Effector memory CD8-positive, alpha-beta T cell (primary cell): ENCODE results near the gene ARID5B.

Source experiments
- ATAC-seq: fragments of 150-1000 bp; cut with Tn5 transposase; replicated peaks from 2 replicates; pipeline ENCODE4 v1.10.0; 2021; ENCODE audit warnings: mild to moderate bottlenecking, moderate library complexity
- DNase-seq, 3 experiments: peaks; one replicate each; pipeline ENCODE4 v3.0.0; 2021
- H3K27ac Mint-ChIP-seq, 2 donors: one replicate each; pipeline ENCODE4 v1.8.0; 2022; ENCODE audit warnings: mild to moderate bottlenecking in 2 of 2, mixed read lengths in 2 of 2, moderate library complexity in 2 of 2
- H3K27me3 Mint-ChIP-seq, 2 donors: one replicate each; pipeline ENCODE4 v1.8.0; 2022; ENCODE audit warnings: mixed read lengths in 2 of 2
- H3K36me3 Mint-ChIP-seq: one replicate; pipeline ENCODE4 v1.8.0; 2022; ENCODE audit warnings: mild to moderate bottlenecking, moderate library complexity, mixed read lengths; ENCODE audit not compliant: insufficient read depth
- H3K4me1 Mint-ChIP-seq, 2 donors: one replicate each; pipeline ENCODE4 v1.8.0; 2022; ENCODE audit warnings: low read depth in 2 of 2, mixed read lengths in 2 of 2
- H3K4me3 Mint-ChIP-seq, 2 donors: one replicate each; pipeline ENCODE4 v1.8.0; 2022; ENCODE audit warnings: mild to moderate bottlenecking in 2 of 2, mixed read lengths in 2 of 2, moderate library complexity in 2 of 2
- H3K9me3 Mint-ChIP-seq, 2 donors: one replicate each; pipeline ENCODE4 v1.8.0; 2022; ENCODE audit warnings: mixed read lengths in 2 of 2

Gene ARID5B

GRCh38 chr10:62083412-62084267 is 182.1 kb downstream of the ARID5B start:
- peak overlapping the region; percentile 21 to 56 for H3K4me3 Mint-ChIP-seq
- H3K4me1 Mint-ChIP-seq: peaks cover 13 to 49% of the 10 kb centered on the region in 2 donors
- H3K27ac Mint-ChIP-seq: peak overlapping the region; percentile 45 to 94
- ATAC-seq: no peak
- DNase-seq: no peak
- H3K27me3 Mint-ChIP-seq: no peaks in the 10 kb centered on the region
- no peaks in the 10 kb centered on the region for H3K9me3 Mint-ChIP-seq
- peaks cover 26% of the 10 kb centered on the region for H3K36me3 Mint-ChIP-seq

- DNase-seq (no peak), ATAC-seq (no peak)
- peaks cover 13 to 49% of the 10 kb centered on the region in 2 donors for H3K4me1 Mint-ChIP-seq
- H3K27ac Mint-ChIP-seq: peak overlapping the region in 1 of 2 donors; percentile 52
- H3K4me3 Mint-ChIP-seq: no peak overlapping the region
- no peaks in the 10 kb centered on the region for H3K9me3 Mint-ChIP-seq
- peaks cover 26% of the 10 kb centered on the region for H3K36me3 Mint-ChIP-seq
- no peaks in the 10 kb centered on the region for H3K27me3 Mint-ChIP-seq
These were observed 183.0 kb downstream of the ARID5B start for GRCh38 chr10:62084451-62084850.

- H3K27me3 Mint-ChIP-seq: no peaks in the 10 kb centered on the region
- H3K36me3 Mint-ChIP-seq: peaks cover 29% of the 10 kb centered on the region
- no peak overlapping the region for H3K4me3 Mint-ChIP-seq
- ATAC-seq (no peak), DNase-seq (no peak)
- no peaks in the 10 kb centered on the region for H3K9me3 Mint-ChIP-seq
- peak overlapping the region in 1 of 2 donors; percentile 52 for H3K27ac Mint-ChIP-seq
- peaks cover 7 to 44% of the 10 kb centered on the region in 2 donors for H3K4me1 Mint-ChIP-seq
These were observed 183.9 kb downstream of the ARID5B start for GRCh38 chr10:62085404-62085803.

GRCh38 chr10:62085821-62086220 is 184.3 kb downstream of the ARID5B start:
- ATAC-seq (no peak), DNase-seq (no peak)
- Mint-ChIP-seq H3K27ac (peak overlapping the region in 1 of 2 donors; percentile 52), H3K27me3 (no peaks in the 10 kb centered on the region), H3K4me3 (no peak overlapping the region), H3K9me3 (no peaks in the 10 kb centered on the region), H3K4me1 (peaks cover 7 to 43% of the 10 kb centered on the region in 2 donors), H3K36me3 (peaks cover 31% of the 10 kb centered on the region)

GRCh38 chr10:62087329-62087728 is 185.8 kb downstream of the ARID5B start:
- no peak overlapping the region for H3K27ac Mint-ChIP-seq
- no peak for ATAC-seq
- no peaks in the 10 kb centered on the region for H3K27me3 Mint-ChIP-seq
- peaks cover 6 to 29% of the 10 kb centered on the region in 2 donors for H3K4me1 Mint-ChIP-seq
- H3K9me3 Mint-ChIP-seq: no peaks in the 10 kb centered on the region
- no peak for DNase-seq
- no peak overlapping the region for H3K4me3 Mint-ChIP-seq
- H3K36me3 Mint-ChIP-seq: peaks cover 45% of the 10 kb centered on the region

GRCh38 chr10:62088786-62089185 is 187.3 kb downstream of the ARID5B start:
- ATAC-seq (no peak), DNase-seq (no peak)
- Mint-ChIP-seq H3K4me3 (no peak overlapping the region), H3K27me3 (no peaks in the 10 kb centered on the region), H3K36me3 (peaks cover 48% of the 10 kb centered on the region), H3K4me1 (peaks cover 3 to 15% of the 10 kb centered on the region in 2 donors), H3K27ac (peak overlapping the region in 1 of 2 donors; percentile 77), H3K9me3 (no peaks in the 10 kb centered on the region)

GRCh38 chr10:62092301-62093030 is 191.0 kb downstream of the ARID5B start:
- no peak overlapping the region for H3K27ac Mint-ChIP-seq
- ATAC-seq: no peak
- peaks cover 3 to 5% of the 10 kb centered on the region in 2 donors for H3K4me1 Mint-ChIP-seq

GRCh38 chr10:62093863-62094291 is 192.4 kb downstream of the ARID5B start:
- DNase-seq: no peak
- H3K27ac Mint-ChIP-seq: no peak overlapping the region
- ATAC-seq: no peak

More at GRCh38 chr10:62092301-62093030, 191.0 kb downstream of the ARID5B start:
- H3K4me3 Mint-ChIP-seq: no peak overlapping the region
- no peaks in the 10 kb centered on the region for H3K9me3 Mint-ChIP-seq
- H3K36me3 Mint-ChIP-seq: peaks cover 31% of the 10 kb centered on the region
- H3K27me3 Mint-ChIP-seq: no peaks in the 10 kb centered on the region
- DNase-seq: no peak

GRCh38 chr10:62095181-62096122 is 194.0 kb downstream of the ARID5B start:
- H3K36me3 Mint-ChIP-seq: peaks cover 19% of the 10 kb centered on the region
- DNase-seq: no peak

More at GRCh38 chr10:62093863-62094291, 192.4 kb downstream of the ARID5B start:
- H3K4me1 Mint-ChIP-seq: peaks cover 0 to 1% of the 10 kb centered on the region in 2 donors
- H3K9me3 Mint-ChIP-seq: no peaks in the 10 kb centered on the region
- peaks cover 22% of the 10 kb centered on the region for H3K36me3 Mint-ChIP-seq
- H3K27me3 Mint-ChIP-seq: no peaks in the 10 kb centered on the region
- H3K4me3 Mint-ChIP-seq: no peak overlapping the region

GRCh38 chr10:62096256-62096933 is 194.9 kb downstream of the ARID5B start:
- Mint-ChIP-seq H3K27me3 (no peaks in the 10 kb centered on the region), H3K4me3 (no peak overlapping the region), H3K36me3 (peaks cover 12% of the 10 kb centered on the region), H3K9me3 (no peaks in the 10 kb centered on the region), H3K27ac (no peak overlapping the region), H3K4me1 (peaks cover 0 to 1% of the 10 kb centered on the region in 2 donors)
- no peak for DNase-seq
- ATAC-seq: no peak

More at GRCh38 chr10:62095181-62096122, 194.0 kb downstream of the ARID5B start:
- Mint-ChIP-seq H3K9me3 (no peaks in the 10 kb centered on the region), H3K4me1 (peaks cover 0 to 1% of the 10 kb centered on the region in 2 donors), H3K27me3 (no peaks in the 10 kb centered on the region), H3K4me3 (no peak overlapping the region), H3K27ac (no peak overlapping the region)
- no peak for ATAC-seq

- DNase-seq: no peak
- Mint-ChIP-seq H3K4me3 (no peak overlapping the region), H3K4me1 (no peaks in the 10 kb centered on the region), H3K27ac (no peak overlapping the region), H3K36me3 (no peaks in the 10 kb centered on the region), H3K9me3 (no peaks in the 10 kb centered on the region), H3K27me3 (no peaks in the 10 kb centered on the region)
- ATAC-seq: no peak
These were observed 197.0 kb downstream of the ARID5B start for GRCh38 chr10:62098278-62099121.

GRCh38 chr10:62099299-62099698 is 197.8 kb downstream of the ARID5B start:
- Mint-ChIP-seq H3K4me1 (no peaks in the 10 kb centered on the region), H3K27me3 (no peaks in the 10 kb centered on the region), H3K9me3 (no peaks in the 10 kb centered on the region), H3K27ac (no peak overlapping the region), H3K36me3 (no peaks in the 10 kb centered on the region), H3K4me3 (no peak overlapping the region)
- ATAC-seq (no peak), DNase-seq (no peak)
